Karpas-422 (cell line): ENCODE data around the gene POR. TPM values are rescaled to one million over a fixed set of nuclear protein-coding genes. Genes with fewer than 3 reads are reported as not detected.
"Not testable (repeated sequence)": the region's sequence is repeated elsewhere in the genome, so short reads cannot be mapped to it uniquely, and the experiment has no call there.

Source experiments
- DNase-seq: peaks from one replicate; pipeline ENCODE4 v3.0.0-alpha.2; 2015
- H2AFZ ChIP-seq: fragments of 200-600 bp; sonication (generic); 2 replicates; pipeline ENCODE4 v1.6.1; 2014; ENCODE audit warnings: antibody characterized with exemption, low read length, mixed read lengths
- H3K27ac ChIP-seq: fragments of 200-600 bp; sonication (generic); 2 replicates; pipeline ENCODE4 v1.5.1; 2014; ENCODE audit warnings: mild to moderate bottlenecking, low read length, moderate library complexity
- H3K27me3 ChIP-seq: fragments of 200-600 bp; sonication (generic); 2 replicates; pipeline ENCODE4 v1.6.1; 2014; ENCODE audit warnings: low read length, mixed read lengths
- H3K36me3 ChIP-seq: fragments of 200-600 bp; sonication (generic); 2 replicates; pipeline ENCODE4 v1.6.1; 2014; ENCODE audit warnings: low read length, mixed read lengths; ENCODE audit not compliant: insufficient read depth
- H3K4me1 ChIP-seq: fragments of 200-600 bp; sonication (generic); 2 replicates; pipeline ENCODE4 v1.6.1; 2014; ENCODE audit warnings: mild to moderate bottlenecking, low read length, mixed read lengths
- H3K4me2 ChIP-seq: fragments of 200-600 bp; sonication (generic); 2 replicates; pipeline ENCODE4 v1.6.1; 2014; ENCODE audit warnings: low read length, low read depth, mild to moderate bottlenecking; ENCODE audit not compliant: poor library complexity, severe bottlenecking
- H3K4me3 ChIP-seq: fragments of 200-600 bp; sonication (generic); 2 replicates; pipeline ENCODE4 v1.5.1; 2014; ENCODE audit warnings: mild to moderate bottlenecking, antibody characterized with exemption, low read length, mixed read lengths
- H3K79me2 ChIP-seq: fragments of 200-600 bp; sonication (generic); 2 replicates; pipeline ENCODE4 v1.6.1; 2014; ENCODE audit warnings: mild to moderate bottlenecking, low read length, mixed read lengths
- H3K9ac ChIP-seq: fragments of 200-600 bp; sonication (generic); 2 replicates; pipeline ENCODE4 v1.6.0; 2014; ENCODE audit warnings: low read length
- H3K9me2 ChIP-seq: fragments of 200-600 bp; sonication (generic), shearing (Covaris generic); replicated peaks from 2 replicates; pipeline ENCODE4 v1.6.0; 2014; ENCODE audit warnings: mild to moderate bottlenecking, low read length, moderate library complexity; ENCODE audit not compliant: insufficient read depth
- H3K9me3 ChIP-seq: fragments of 300-700, 200-600 bp; sonication (generic); 2 replicates; pipeline ENCODE4 v1.6.1; 2014; ENCODE audit warnings: low read length, mixed read lengths
- H4K20me1 ChIP-seq: fragments of 200-600 bp; sonication (generic); 2 replicates; pipeline ENCODE4 v1.6.1; 2014; ENCODE audit warnings: mild to moderate bottlenecking, antibody characterized with exemption, low read length, low read depth; ENCODE audit not compliant: insufficient read depth
- total RNA-seq: library from RNA; depleted of rRNA; stranded (reverse); fragments of >200 nt; shearing (Covaris generic); gene quantifications from 2 replicates; pipeline ENCODE4 v1.2.3, GENCODE V29; 2014; ENCODE audit warnings: low replicate concordance

Gene POR
- total RNA-seq, 1 experiment from 2014 or later = 19.8 TPM

DNA sequence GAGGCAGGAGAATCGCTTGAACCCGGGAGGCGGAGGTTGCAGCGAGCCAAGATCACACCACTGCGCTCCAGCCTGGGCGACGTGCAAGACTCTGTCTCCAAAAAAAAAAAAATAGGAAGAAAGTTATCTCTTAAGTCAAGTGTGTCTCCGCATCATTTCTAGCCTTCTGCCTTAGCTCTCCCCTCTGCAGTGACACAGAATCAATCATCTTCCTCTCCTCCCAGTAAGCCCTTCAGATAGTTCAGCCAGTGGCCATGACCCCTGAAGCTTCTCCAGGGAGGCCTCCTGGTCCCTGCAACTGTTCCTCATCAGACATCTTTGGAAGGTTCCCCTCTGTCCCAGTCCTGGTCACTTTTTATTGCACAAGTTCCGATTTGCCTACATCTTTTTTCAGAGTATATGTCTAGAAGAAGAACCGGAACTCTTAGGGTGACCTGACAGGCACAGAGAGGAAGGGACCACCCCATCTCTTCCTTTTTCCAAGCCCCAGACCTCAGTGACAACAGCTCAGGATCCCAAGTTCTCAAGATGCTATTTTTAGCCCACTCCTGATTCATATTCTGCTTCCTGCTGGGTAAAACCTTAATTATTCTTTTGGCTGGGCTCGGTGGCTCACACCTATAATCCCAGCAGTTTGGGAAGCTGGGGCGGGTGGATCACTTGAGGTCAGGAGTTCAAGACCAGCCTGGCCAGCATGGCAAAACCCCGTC is 42.7 kb upstream of the POR start:
- Histone ChIP-seq H3K9me2 (no peaks in the 10 kb centered on the region), H3K4me2 (no peak overlapping the region), H3K4me1 (no peaks in the 10 kb centered on the region), H3K9ac (no peak overlapping the region), H4K20me1 (no peaks in the 10 kb centered on the region), H3K4me3 (no peak overlapping the region), H3K27ac (no peak overlapping the region), H3K36me3 (no peaks in the 10 kb centered on the region), H3K9me3 (no peaks in the 10 kb centered on the region), H2AFZ (no peak overlapping the region), H3K27me3 (no peaks in the 10 kb centered on the region), H3K79me2 (no peaks in the 10 kb centered on the region)
- DNase-seq = peak; percentile 38

DNA sequence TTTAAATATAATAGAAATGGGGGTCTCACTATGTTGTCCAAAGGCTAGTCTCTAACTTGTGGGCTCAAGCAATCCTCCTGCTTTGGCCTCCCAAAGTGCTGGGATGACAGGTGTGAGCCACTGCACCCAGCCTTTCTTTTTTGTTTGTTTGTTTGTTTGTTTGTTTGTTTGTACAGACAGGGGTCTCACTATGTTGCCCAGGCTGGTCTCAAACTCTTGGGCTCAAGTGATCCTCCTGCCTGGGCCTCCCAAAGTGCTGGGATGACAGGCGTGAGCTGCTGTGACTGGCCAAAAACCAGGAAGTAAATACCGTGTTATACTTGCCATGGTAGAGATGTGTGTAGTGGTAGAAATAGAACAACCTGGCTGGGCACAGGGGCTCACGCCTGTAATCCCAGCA is 40.8 kb upstream of the POR start:
- H3K36me3 ChIP-seq, H3K4me3 ChIP-seq, H3K27me3 ChIP-seq, H3K4me1 ChIP-seq, H3K9ac ChIP-seq, DNase-seq, H3K79me2 ChIP-seq, H3K4me2 ChIP-seq, H3K27ac ChIP-seq, H3K9me2 ChIP-seq, H4K20me1 ChIP-seq, H3K9me3 ChIP-seq, H2AFZ ChIP-seq: not testable (repeated sequence)

DNA sequence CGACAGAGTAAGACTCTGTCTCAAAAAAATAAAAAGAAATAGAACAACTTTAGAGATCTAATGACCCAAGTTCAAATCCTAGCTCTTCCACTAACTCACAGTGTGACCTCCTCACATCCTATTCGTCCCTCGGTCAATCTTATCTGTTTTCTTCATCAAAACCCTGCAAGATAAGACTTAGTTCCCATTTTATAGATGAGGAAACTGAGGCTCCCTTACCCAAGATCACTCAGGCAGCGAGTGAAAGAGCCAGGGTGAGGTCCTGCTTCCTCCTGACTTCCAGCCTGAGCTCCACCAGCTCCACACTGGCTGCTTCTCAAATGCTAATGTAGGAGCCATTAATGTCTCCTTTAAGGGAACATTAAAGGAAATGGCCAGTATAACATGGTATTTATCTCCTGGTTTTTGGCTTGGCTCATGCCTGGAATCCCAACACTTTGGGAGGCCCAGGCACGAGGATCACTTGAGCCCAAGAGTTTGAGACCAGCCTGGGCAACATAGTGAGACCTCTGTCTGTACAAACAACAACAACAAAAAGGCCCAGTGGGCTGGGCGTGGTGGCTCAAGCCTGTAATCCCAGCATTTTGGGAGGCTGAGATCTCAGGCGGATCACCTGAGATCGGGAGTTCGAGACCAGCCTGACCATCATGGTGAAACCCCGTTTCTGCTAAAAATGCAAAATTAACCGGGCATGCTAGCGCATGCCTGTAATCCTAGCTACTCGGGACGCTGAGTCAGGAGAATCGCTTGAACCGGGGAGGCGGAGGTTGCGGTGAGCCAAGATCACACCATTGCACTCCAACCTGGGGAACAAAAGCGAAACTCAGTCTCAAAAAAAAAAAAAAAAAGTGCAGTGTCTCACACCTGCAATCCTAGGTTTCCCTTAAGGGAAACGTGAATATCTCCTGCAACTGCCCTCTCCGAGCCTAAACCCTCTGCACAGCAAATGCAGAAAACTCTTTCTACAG is 39.6 kb upstream of the POR start:
- peak; percentile 24 for DNase-seq
- H3K4me1 ChIP-seq = peaks cover 16% of the 10 kb centered on the region
- no peak overlapping the region for H3K27ac ChIP-seq
- H3K9me2 ChIP-seq = no peaks in the 10 kb centered on the region
- no peaks in the 10 kb centered on the region for H3K27me3 ChIP-seq
- H3K4me2 ChIP-seq = no peak overlapping the region
- H3K9me3 ChIP-seq = no peaks in the 10 kb centered on the region
- peaks cover 1% of the 10 kb centered on the region; the same call in 1 of the 2 replicates for H3K36me3 ChIP-seq
- H3K79me2 ChIP-seq = peaks cover 14% of the 10 kb centered on the region
- no peak overlapping the region for H2AFZ ChIP-seq
- H4K20me1 ChIP-seq = peaks cover 4% of the 10 kb centered on the region; the same call in 1 of the 2 replicates
- no peak overlapping the region for H3K9ac ChIP-seq
- H3K4me3 ChIP-seq = no peak overlapping the region

DNA sequence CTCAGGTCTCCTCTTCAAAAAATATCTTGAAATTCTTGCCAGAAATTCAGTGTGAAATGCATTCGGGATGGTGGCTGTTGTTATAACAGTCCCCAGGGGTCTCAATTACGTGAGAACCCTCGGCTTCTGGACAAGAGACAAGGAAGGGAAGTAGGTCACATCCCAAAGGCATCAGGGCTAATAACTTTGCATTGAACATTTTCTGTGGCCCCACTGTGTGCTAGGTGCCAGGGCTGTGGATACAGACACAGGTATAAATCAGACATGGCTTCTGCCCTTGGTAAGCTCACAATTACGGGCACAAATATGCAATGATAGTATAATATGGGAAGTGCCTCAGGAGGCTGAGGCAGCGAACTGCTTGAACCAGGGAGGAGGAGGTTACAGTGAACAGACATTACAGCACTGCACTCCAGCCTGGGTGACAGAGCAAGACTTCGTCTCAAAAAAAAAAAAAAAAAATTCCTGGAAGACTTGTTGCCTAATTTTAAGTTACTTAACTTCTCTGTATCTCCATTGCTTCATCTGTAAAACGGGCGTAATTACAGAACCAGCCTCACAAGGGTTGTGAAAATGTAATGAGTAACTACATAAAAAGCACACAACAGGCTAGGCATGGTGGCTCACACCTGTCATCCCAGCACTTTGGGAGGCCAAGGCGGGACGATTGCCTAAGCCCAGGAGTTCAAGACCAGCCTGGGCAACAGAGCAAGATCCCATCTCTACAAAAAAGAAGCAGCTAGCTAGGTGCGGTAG is 38.7 kb upstream of the POR start:
- Histone ChIP-seq H3K4me3 (no peak overlapping the region), H3K36me3 (peaks cover 8% of the 10 kb centered on the region; the same call in 1 of the 2 replicates), H3K27me3 (no peaks in the 10 kb centered on the region), H4K20me1 (peaks cover 4% of the 10 kb centered on the region; the same call in 1 of the 2 replicates), H2AFZ (no peak overlapping the region), H3K9me3 (no peaks in the 10 kb centered on the region), H3K9me2 (no peaks in the 10 kb centered on the region), H3K79me2 (peaks cover 23% of the 10 kb centered on the region), H3K27ac (no peak overlapping the region), H3K4me2 (no peak overlapping the region), H3K4me1 (peaks cover 16% of the 10 kb centered on the region), H3K9ac (no peak overlapping the region)
- peak; percentile 31 for DNase-seq

DNA sequence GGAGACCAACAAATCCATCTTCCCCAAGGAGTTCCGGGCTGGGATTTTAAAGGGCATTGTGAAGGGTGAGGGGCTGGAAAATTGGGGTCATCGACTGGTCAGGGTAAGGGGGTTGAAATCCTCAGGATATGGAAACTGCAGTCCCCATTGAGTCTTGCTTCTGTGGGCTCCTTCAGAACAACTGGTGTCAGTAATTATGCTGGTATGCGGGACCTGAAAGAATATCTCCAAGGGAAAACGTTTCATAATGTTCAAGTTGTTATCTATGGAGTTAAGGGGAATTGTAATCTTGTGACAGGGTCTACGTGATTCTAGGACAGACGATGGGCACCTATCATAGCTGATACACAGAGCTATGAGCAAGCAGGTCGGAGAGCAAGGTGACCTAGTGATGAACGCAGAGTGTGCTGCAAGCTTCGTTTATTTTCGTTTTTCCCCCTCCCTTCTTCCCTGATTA is 36.6 kb upstream of the POR start:
- Histone ChIP-seq H3K4me2 (peak overlapping the region; percentile 83), H3K79me2 (peaks cover 28% of the 10 kb centered on the region), H3K9me2 (no peaks in the 10 kb centered on the region), H3K27ac (no peak overlapping the region), H3K9ac (peak overlapping the region; percentile 68), H2AFZ (peak overlapping the region; percentile 82), H3K36me3 (peaks cover 19% of the 10 kb centered on the region), H3K4me1 (peaks cover 16% of the 10 kb centered on the region), H4K20me1 (peaks cover 4% of the 10 kb centered on the region; the same call in 1 of the 2 replicates), H3K9me3 (no peaks in the 10 kb centered on the region), H3K4me3 (peak overlapping the region; percentile 82), H3K27me3 (no peaks in the 10 kb centered on the region)
- DNase-seq = no peak

DNA sequence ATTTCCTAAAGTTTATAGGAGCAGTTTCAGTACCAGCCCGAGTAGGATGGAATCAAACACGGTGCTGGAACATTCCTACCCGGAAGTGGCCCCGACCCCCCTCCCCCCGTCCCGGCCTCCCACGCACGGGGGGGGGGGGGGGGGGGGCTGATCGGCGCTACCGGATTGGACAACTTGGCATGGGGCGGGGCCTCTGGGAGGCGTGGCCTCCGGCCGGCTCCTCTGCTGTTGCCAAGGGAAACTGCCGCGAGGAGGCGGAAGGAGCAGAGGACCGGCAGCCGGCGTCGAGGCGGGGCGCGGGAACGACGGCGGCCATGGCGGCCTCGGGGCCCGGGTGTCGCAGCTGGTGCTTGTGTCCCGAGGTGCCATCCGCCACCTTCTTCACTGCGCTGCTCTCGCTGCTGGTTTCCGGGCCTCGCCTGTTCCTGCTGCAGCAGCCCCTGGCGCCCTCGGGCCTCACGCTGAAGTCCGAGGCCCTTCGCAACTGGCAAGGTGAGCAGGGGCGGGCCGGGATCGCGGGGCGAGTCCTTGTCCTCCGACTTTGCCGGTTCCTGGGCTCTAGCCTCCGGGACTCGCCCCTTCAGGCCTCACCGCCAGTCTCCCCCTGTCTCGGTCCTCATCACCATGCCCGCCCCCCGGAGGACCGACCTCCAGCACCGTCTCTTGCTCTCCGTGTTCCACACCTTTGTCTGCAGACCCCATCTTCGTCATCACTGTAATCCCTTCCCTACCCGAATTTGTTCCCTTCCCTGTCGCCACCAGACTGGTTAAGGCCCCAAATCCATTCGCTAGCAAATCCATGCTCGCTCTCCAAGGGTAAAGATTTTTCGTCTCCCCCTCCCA is 36.0 kb upstream of the POR start, which contains the start of gene RHBDD2:
TSS of gene RHBDD2 (plus strand) at position 266 of the 843 bp plus-strand sequence. CDS start at position 315, 49 bp downstream.
- peak within 1 kb of the TSS; percentile 97 for H3K4me2 ChIP-seq

DNA sequence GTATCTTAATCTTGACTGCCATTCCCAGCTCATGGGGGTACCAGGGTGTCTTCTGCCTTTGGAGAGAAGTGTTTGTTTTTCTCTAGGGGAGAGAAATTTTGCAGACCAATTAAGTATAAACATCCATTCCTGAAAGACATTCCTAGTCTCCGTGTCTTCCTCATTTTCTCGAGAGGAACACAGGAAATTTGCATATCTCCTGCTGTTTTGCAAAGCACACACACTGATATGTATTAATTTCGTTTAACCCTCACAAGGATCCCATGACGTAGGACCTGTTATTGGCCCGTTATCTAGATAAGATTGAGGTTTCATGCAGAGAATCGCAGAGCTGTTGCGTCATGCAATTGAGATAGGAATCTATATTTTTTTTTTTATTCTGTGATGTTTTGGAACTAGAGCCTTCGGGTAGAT is 35.2 kb upstream of the POR start:
- H3K36me3 ChIP-seq = peaks cover 23% of the 10 kb centered on the region
- no peaks in the 10 kb centered on the region for H3K27me3 ChIP-seq
- no peaks in the 10 kb centered on the region for H3K9me2 ChIP-seq
- H3K4me1 ChIP-seq = peaks cover 16% of the 10 kb centered on the region
- H3K79me2 ChIP-seq = peaks cover 28% of the 10 kb centered on the region
- H3K9ac ChIP-seq = peak overlapping the region; percentile 83
- no peaks in the 10 kb centered on the region for H3K9me3 ChIP-seq
- H3K4me3 ChIP-seq = peak overlapping the region; percentile 82
- peak overlapping the region; percentile 30; the same call in 1 of the 2 replicates for H3K27ac ChIP-seq
- peaks cover 4% of the 10 kb centered on the region; the same call in 1 of the 2 replicates for H4K20me1 ChIP-seq
- peak overlapping the region; percentile 97 for H3K4me2 ChIP-seq
- peak; percentile 42 for DNase-seq
- H2AFZ ChIP-seq = peak overlapping the region; percentile 81; the same call in 1 of the 2 replicates

More for the DNA sequence above, 36.0 kb upstream of the POR start, which contains the start of gene RHBDD2:
- H4K20me1 ChIP-seq = peaks cover 4% of the 10 kb centered on the region; the same call in 1 of the 2 replicates
- H3K36me3 ChIP-seq = peaks cover 19% of the 10 kb centered on the region
- H3K9me3 ChIP-seq = no peaks in the 10 kb centered on the region
- peak within 1 kb of the TSS; percentile 83 for H3K9ac ChIP-seq
- peak within 1 kb of the TSS; percentile 82 for H3K4me3 ChIP-seq
- peak within 1 kb of the TSS; percentile 82 for H2AFZ ChIP-seq
- peaks cover 28% of the 10 kb centered on the region for H3K79me2 ChIP-seq
- no peaks in the 10 kb centered on the region for H3K27me3 ChIP-seq
- DNase-seq = peak; percentile 98
- no peaks in the 10 kb centered on the region for H3K9me2 ChIP-seq
- H3K4me1 ChIP-seq = peaks cover 16% of the 10 kb centered on the region
- H3K27ac ChIP-seq = peak within 1 kb of the TSS; percentile 30; the same call in 1 of the 2 replicates
